ENCODE results near the gene C12orf54.
"Not testable (repeated sequence)": the region's sequence is repeated elsewhere in the genome, so short reads cannot be mapped to it uniquely, and the experiment has no call there.

Gene C12orf54

DNA sequence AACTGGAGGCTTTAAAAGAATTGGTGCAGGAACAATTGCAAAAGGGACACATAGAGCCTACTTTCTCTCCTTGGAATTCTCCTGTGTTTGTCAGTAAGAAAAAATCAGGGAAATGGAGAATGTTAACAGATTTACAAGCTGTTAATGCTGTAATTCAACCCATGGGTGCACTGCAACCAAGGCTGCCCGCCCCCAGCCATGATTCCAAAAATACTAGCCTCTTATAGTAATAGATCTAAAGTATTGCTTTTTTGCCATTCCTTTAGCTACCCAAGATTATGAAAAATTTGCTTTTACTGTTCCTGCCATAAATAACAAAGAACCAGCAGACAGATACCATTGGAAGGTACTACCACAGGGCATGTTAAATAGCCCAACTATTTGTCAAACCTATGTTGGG is 27.8 kb downstream of the C12orf54 start:
- DNase-seq (ENCODE audit: low read depth): no peak

DNA sequence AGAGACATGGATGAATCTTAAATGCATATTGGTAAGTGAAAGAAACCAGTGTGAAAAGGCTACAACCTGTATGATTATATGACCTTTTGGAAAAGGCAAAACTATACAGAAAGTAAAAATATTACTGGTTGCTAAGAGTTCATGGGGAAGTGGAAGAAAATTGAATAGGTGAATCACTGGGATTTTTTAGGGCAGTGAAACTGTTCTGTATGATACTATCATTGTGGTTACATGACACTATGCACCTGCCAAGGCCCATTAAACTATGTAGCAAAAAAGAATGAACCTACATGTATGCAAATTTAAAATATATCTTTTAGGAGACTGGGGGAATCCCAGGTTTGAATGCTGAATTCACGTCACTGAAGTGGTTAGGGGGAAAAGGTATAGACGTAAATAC is 30.6 kb downstream of the C12orf54 start:
- DNase-seq (ENCODE audit: low read depth): no peak

DNA sequence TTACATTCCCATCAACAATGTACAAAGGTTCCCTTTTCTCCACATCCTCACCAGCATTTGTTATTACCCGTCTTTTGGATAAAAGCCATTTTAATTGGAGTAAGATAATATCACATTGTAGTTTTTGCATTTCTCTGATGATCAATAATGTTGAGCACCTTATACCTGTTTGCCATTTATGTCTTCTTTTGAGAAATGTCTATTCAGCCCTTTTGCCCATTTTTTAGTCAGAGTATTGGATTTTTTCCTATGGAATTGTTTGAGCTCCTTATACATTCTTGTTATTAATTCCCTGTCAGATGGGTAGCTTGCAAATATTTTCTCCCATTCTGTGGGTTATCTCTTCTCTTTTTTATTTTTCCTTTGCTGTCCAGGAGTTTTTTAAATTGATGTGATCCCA is 32.4 kb downstream of the C12orf54 start:
- DNase-seq (ENCODE audit: low read depth): no peak

DNA sequence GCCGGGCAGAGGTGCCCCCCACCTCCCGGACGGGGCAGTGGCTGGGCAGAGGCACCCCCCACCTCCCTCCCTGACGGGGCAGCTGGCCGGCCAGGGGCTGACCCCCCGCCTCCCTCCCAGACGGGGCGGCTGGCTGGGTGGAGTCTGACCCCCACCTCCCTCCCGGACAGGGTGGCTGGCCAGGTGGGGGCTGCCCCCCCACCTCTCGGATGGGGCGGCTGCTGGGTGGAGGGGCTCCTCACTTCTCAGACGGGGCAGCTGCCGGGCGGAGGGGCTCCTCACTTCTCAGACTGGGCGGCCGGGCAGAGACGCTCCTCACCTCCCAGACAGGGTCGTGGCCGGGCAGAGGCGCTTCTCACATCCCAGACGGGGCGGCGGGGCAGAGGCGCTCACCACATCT is 38.1 kb downstream of the C12orf54 start:
- not testable (repeated sequence) for DNase-seq (ENCODE audit: low read depth)

DNA sequence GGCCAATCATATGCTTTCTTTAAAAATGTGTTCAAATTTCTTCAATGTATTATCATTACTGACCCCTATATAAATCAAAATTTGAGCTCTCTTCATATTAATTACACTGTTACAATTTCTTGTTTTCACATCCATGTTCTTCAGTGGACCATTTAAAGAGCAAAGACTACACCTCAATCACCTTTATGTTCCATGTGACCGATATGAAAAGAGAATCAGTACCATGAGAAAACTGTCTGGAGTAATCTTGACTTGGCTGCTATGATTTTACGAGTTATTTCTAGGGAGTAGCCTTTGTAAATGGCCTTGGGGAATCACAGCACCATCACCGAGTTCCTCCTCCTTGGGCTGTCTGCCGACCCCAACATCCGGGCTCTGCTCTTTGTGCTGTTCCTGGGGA is 43.0 kb downstream of the C12orf54 start, which contains the start of gene OR8S1:
OR8S1 (plus strand) TSS at position 301 of the 400 bp plus-strand sequence; CDS start at position 301, 0 bp downstream.
- no peak for DNase-seq (ENCODE audit: low read depth)

DNA sequence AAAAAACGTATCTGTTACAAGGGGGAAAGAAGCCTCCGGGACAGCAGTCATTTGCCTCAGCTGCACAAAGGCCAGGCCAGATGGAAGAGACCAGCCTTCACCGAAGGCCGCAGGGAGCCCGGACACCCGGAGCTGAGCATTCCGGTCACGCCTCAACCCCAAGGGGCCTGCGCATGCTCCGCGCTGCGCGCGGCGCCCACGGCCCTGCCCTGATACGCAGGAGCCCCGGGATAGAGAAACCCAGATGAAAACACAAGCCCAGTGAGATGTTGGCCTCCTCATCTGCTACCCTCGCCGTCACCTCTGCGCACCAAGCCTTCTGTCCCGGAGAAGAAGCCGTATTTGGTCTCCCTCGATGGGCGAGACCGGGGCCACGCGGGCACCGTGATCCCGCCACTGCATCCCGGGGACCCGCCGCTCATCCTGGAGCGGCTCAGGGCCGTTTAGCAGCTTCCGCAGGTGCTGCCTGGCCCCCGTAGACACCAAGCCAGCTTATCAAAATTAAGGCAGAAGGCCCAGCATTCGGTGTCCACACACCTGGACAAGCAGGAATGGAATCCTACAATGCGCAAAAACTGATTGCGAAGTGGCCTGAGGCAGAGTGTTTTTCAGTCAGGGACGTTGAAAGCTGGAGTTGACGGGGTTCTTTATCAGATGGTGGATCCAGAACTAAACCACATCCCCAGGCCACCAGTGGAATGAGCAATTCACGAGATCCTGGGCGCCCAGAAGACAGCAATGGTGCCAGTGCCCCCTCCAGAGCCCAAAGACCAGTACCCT is 45.8 kb downstream of the C12orf54 start:
- no peak for DNase-seq (ENCODE audit: low read depth)

DNA sequence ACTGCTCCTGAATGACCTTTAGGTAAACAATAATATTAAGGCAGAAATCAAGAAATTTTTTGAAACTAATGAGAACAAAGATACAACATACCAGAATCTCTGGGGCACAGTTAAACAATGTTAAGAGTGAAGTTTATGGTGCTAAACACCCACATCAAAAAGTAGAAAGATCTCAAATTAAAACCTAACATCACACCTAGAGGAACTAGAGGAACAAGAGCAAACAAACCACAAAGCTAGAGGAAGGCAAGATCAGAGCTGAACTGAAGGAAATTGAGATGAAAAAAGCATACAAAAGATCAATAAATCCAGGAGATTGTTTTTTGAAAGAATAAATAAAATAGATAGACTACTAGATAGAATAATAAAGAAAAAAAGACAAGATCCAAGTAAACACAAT is 50.3 kb downstream of the C12orf54 start:
- no peak for DNase-seq (ENCODE audit: low read depth)

DNA sequence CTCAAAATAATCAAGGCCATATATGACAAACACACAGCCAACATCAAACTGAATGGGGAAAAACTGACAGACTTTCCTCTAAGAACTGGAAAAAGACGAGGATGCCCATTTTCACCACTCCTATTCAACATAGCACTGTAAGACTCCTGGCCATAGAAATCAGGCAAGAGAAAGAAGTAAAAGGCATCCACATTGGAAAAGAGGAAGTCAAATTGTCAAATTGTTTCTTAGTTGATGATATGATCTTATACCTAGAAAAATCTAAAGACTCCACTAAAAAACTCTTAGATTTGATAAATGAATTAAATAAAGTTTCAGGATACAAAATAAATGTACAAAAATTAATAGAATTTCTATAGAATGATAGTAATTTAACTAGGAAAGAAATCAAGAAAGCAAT is 54.3 kb downstream of the C12orf54 start:
- DNase-seq (ENCODE audit: low read depth): no peak

DNA sequence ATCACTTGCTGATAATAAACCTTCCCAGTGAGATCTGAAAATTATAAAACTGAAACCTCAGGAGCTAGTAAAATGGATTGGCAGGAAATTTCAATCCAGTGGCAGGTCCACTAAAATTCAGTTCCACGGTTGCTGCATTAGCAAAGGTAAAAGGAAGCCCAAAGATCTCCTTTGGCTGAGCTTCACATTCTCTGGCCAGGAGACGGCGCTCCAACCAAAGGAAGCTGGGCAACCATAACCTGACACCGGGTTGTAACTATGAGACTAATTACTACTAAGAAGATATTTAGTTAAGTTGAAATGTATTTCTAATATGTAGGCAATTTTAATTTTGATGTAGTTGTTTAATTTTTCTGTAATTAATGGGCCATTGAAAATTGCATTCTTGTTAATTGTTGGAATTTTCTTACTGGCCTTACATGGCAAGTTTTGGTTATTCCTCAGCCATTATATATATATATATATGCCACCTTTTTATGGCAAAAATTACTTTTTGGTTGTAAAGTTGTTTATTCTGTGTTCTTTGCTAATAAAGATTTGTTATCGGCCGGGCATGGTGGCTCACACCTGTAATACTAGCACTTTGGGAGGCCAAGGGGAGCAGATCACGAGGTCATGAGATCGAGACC is 60.1 kb downstream of the C12orf54 start:
- no peak for DNase-seq (ENCODE audit: low read depth)

DNA sequence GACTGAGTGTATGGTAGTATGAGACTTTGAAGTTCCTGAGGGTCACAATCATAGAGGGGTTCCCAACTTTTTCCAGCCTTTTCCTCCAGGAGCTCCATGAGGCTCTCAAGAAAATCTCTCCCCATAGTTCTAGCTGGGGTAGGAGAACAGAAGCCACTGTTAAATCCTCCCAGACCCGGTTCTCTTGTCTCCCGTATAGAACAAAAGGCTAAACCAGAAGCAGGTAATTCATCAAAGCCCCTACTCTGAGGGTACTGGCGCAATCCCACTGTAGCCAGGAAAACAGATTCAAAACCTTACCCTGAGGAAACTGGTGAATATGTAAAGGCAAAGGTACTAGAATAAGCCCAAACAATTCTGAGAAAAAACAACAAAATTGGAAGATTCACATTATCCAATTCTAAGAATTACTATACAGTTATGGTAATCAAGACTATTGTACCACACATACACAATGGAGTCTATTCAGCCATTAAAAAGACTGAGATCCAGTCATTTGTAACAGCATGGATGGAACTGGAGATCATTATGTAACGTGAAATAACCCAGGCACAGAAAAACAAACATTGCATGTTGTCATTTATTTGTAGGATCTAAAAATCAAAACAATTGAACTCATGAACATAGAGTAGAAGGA is 63.7 kb downstream of the C12orf54 start:
- DNase-seq (ENCODE audit: low read depth): no peak
